Keratinocyte (primary cell): ENCODE data around the gene CRABP2. TPM values are rescaled to one million over a fixed set of nuclear protein-coding genes. Genes with fewer than 3 reads are reported as not detected.

Experiments used
- DNase-seq: peaks from one replicate; pipeline ENCODE4 v3.0.0-alpha.2; 2011; ENCODE audit warnings: low read depth, missing footprints, low spot score
- FAIRE-seq: peaks from 2 replicates; lab custom pipeline; 2011; peaks lifted over from hg19 to GRCh38; lab: Jason Lieb, UNC
- H2AFZ ChIP-seq: 2 replicates; pipeline ENCODE4 v1.6.0; 2012; ENCODE audit warnings: low read length, control low read depth, inconsistent platforms; ENCODE audit not compliant: control insufficient read depth
- H3K27ac ChIP-seq: 2 replicates; pipeline ENCODE4 v1.5.1; 2011; ENCODE audit warnings: low read length; ENCODE audit not compliant: control insufficient read depth, insufficient read depth
- H3K27me3 ChIP-seq: 3 replicates; pipeline ENCODE4 v1.6.0; 2011; ENCODE audit warnings: low read length; ENCODE audit not compliant: control insufficient read depth, insufficient read depth; ENCODE audit errors: extremely low read depth
- H3K36me3 ChIP-seq, 2 experiments: 2 replicates in 1 of 2; 3 replicates in 1 of 2; pipeline ENCODE4 v1.5.1; 2011; ENCODE audit warnings: low read length in 2 of 2, mild to moderate bottlenecking in 1 of 2; ENCODE audit not compliant: control insufficient read depth in 2 of 2, insufficient read depth in 2 of 2; ENCODE audit errors: extremely low read depth in 1 of 2
- H3K4me1 ChIP-seq: 3 replicates; pipeline ENCODE4 v1.5.1; 2011; ENCODE audit warnings: low read length; ENCODE audit not compliant: control insufficient read depth, insufficient read depth; ENCODE audit errors: extremely low read depth
- H3K4me2 ChIP-seq: 3 replicates; pipeline ENCODE4 v1.6.0; 2011; ENCODE audit warnings: low read depth, low read length; ENCODE audit not compliant: control insufficient read depth, insufficient read depth; ENCODE audit errors: extremely low read depth
- H3K4me3 ChIP-seq, 3 experiments: fragments of 200-600 bp in 1 of 3; sonication (generic) in 1 of 3; 2 replicates in 2 of 3; 3 replicates in 1 of 3; pipeline ENCODE4 v1.5.1; 2011 to 2016; ENCODE audit warnings: low read length in 3 of 3, mild to moderate bottlenecking in 3 of 3, control low read depth in 2 of 3, inconsistent platforms in 1 of 3, low read depth in 1 of 3, mixed read lengths in 1 of 3, mixed run types in 1 of 3, moderate library complexity in 1 of 3; ENCODE audit not compliant: control insufficient read depth in 2 of 3, insufficient read depth in 2 of 3; ENCODE audit errors: extremely low read depth in 1 of 3
- H3K79me2 ChIP-seq: 2 replicates; pipeline ENCODE4 v1.6.0; 2012; ENCODE audit warnings: low read length; ENCODE audit not compliant: control insufficient read depth, insufficient read depth
- H3K9ac ChIP-seq: 3 replicates; pipeline ENCODE4 v1.6.0; 2011; ENCODE audit warnings: low read length; ENCODE audit not compliant: control insufficient read depth, insufficient read depth; ENCODE audit errors: extremely low read depth
- H3K9me1 ChIP-seq: 3 replicates; pipeline ENCODE4 v1.6.0; 2011; ENCODE audit warnings: low read length; ENCODE audit not compliant: control insufficient read depth, insufficient read depth; ENCODE audit errors: extremely low read depth
- H3K9me3 ChIP-seq: 2 replicates; pipeline ENCODE4 v1.5.1; 2012; ENCODE audit warnings: low read depth, low read length; ENCODE audit not compliant: control insufficient read depth
- H4K20me1 ChIP-seq: 3 replicates; pipeline ENCODE4 v1.6.0; 2011; ENCODE audit warnings: low read length; ENCODE audit not compliant: control insufficient read depth, insufficient read depth; ENCODE audit errors: extremely low read depth
- EZH2 ChIP-seq: IDR thresholded peaks from one replicate; pipeline ENCODE4 v1.6.1; 2012; ENCODE audit warnings: inconsistent platforms, mild to moderate bottlenecking, low read length, moderate library complexity
- dilution Hi-C: fragments of 300-500 bp; cut with MboI; formaldehyde crosslinking; loops from one replicate; pipeline ENCODE4 v1.7.0; 2020; ENCODE audit warnings: low sequenced_read_pairs; ENCODE audit not compliant: extremely low pct_ligation_motif_present
- polyA plus RNA-seq, 5 experiments: library from polyadenylated mRNA; depleted of rRNA in 3 of 5; stranded (reverse) in 3 of 5; stranded (forward) in 1 of 5; unstranded in 1 of 5; fragments of >200 nt; gene quantifications; 1 replicate in 1 of 5; 2 replicates in 3 of 5; 3 replicates in 1 of 5; pipeline versions ENCODE4 v1.2.1 to v1.2.3, GENCODE V29; 2011 to 2012; ENCODE audit warnings: missing spikeins in 2 of 5, low read depth in 1 of 5, low replicate concordance in 1 of 5
- TF ChIP-seq, protein P1 (sequence below), 3 experiments: IDR thresholded peaks in 1 of 3; conservative IDR thresholded peaks in 1 of 3; optimal IDR thresholded peaks in 1 of 3; 2 replicates in 2 of 3; 3 replicates in 1 of 3; pipeline versions ENCODE3 to v1.5.1; 2011; ENCODE audit warnings: low read length in 3 of 3, mild to moderate bottlenecking in 3 of 3, moderate library complexity in 2 of 3, control low read depth in 1 of 3, inconsistent platforms in 1 of 3; ENCODE audit not compliant: insufficient read depth in 2 of 3; ENCODE audit errors: extremely low read depth in 1 of 3

The CRABP2 gene
- polyA plus RNA-seq, 1 donor (not counting 4 experiments of a cell fraction or from before 2014, with no cell fraction given): 8.4 TPM

DNA sequence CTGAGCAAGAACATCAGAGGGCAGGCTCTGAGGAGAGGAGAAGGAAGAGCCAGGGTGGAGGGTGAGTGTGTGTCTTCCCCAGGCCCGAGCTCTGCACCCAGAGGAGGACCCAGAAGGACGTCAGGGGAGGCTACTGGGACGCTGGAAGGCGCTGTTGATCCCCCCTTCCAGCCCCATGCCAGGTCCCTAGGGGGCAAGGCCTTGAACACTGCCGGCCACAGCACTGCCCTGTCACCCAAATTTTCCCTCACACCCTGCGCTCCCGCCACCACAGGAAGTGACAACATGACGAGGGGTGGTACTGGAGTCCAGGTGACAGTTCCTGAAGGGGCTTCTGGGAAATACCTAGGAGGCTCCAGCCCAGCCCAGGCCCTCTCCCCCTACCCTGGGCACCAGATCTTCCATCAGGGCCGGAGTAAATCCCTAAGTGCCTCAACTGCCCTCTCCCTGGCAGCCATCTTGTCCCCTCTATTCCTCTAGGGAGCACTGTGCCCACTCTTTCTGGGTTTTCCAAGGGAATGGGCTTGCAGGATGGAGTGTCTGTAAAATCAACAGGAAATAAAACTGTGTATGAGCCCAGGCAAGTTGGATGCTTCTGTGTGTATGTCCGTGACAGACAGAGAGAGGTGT lies 46.3 kb downstream of the CRABP2 start:
- Histone ChIP-seq H3K9ac (no peak overlapping the region), H3K4me1 (peaks cover 26% of the 10 kb centered on the region), H3K9me1 (no peaks in the 10 kb centered on the region), H3K36me3 (no peaks in the 10 kb centered on the region), H3K4me2 (peak overlapping the region; percentile 52), H3K27ac (no peak overlapping the region), H3K79me2 (no peaks in the 10 kb centered on the region), H3K27me3 (peaks cover 35% of the 10 kb centered on the region), H3K4me3 (no peak overlapping the region), H2AFZ (no peak overlapping the region), H3K9me3 (no peaks in the 10 kb centered on the region), H4K20me1 (peaks cover 4% of the 10 kb centered on the region)
- dilution Hi-C loops: no loop called here
- DNase-seq: no peak
- TF ChIP-seq EZH2: no peak
- TF ChIP-seq, protein P1, sequence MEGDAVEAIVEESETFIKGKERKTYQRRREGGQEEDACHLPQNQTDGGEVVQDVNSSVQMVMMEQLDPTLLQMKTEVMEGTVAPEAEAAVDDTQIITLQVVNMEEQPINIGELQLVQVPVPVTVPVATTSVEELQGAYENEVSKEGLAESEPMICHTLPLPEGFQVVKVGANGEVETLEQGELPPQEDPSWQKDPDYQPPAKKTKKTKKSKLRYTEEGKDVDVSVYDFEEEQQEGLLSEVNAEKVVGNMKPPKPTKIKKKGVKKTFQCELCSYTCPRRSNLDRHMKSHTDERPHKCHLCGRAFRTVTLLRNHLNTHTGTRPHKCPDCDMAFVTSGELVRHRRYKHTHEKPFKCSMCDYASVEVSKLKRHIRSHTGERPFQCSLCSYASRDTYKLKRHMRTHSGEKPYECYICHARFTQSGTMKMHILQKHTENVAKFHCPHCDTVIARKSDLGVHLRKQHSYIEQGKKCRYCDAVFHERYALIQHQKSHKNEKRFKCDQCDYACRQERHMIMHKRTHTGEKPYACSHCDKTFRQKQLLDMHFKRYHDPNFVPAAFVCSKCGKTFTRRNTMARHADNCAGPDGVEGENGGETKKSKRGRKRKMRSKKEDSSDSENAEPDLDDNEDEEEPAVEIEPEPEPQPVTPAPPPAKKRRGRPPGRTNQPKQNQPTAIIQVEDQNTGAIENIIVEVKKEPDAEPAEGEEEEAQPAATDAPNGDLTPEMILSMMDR (optimal IDR thresholded peaks at IDR 0.05 in 1 of 3, IDR thresholded peaks at IDR 0.05 in 1 of 3, conservative IDR thresholded peaks at IDR 0.05 in 1 of 3; ENCODE audit: extremely low read depth in 1 of 3, insufficient read depth in 2 of 3, low read length in 3 of 3): no peak
- FAIRE-seq: no peak

DNA sequence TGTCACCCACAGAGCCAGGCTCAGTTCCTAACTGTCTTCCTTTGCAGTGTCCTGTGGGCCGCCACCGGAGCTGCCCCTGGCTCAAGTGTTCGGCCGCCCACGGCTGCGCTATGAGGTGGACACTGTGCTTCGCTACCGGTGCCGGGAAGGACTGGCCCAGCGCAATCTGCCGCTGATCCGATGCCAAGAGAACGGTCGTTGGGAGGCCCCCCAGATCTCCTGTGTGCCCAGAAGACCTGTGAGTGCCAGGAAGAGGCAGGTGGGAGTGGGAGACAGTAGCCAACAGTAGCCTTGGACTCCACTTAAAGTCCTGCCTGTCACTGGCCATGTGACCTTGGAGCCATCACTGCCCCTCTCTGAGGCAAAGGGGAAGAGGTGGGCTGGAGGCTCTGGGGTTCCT lies 46.9 kb downstream of the CRABP2 start:
- TF ChIP-seq EZH2: no peak
- TF ChIP-seq, protein P1 (optimal IDR thresholded peaks at IDR 0.05 in 1 of 3, IDR thresholded peaks at IDR 0.05 in 1 of 3, conservative IDR thresholded peaks at IDR 0.05 in 1 of 3; ENCODE audit: extremely low read depth in 1 of 3, insufficient read depth in 2 of 3, low read length in 3 of 3): no peak
- Histone ChIP-seq H3K4me1 (peaks cover 26% of the 10 kb centered on the region), H3K4me2 (no peak overlapping the region), H3K79me2 (no peaks in the 10 kb centered on the region), H3K9ac (no peak overlapping the region), H3K27me3 (peaks cover 35% of the 10 kb centered on the region), H3K4me3 (no peak overlapping the region), H3K9me3 (no peaks in the 10 kb centered on the region), H3K27ac (no peak overlapping the region), H3K36me3 (no peaks in the 10 kb centered on the region), H3K9me1 (no peaks in the 10 kb centered on the region), H4K20me1 (peaks cover 4% of the 10 kb centered on the region), H2AFZ (no peak overlapping the region)
- DNase-seq: no peak
- dilution Hi-C loops: no loop called here
- no peak for FAIRE-seq
